ENCODE data around the gene ZBTB1.

- TF ChIP-seq CTCF (conservative IDR thresholded peaks at IDR 0.05 in 1 of 2, IDR thresholded peaks at IDR 0.05 in 1 of 2; ENCODE audit: extremely low read depth in 1 of 2, insufficient read depth in 1 of 2, low read depth in 1 of 2, low read length in 2 of 2) (no peak), EZH2 (IDR thresholded peaks at IDR 0.05; ENCODE audit: borderline replicate concordance, low read length) (no peak)
Measured at GRCh38 chr14:64464651-64465050, 39.9 kb upstream of the ZBTB1 start.

Measured in mammary epithelial cell (primary cell).